H9 (cell line): ENCODE results near the gene LEFTY1. TPM values are rescaled to one million over a fixed set of nuclear protein-coding genes. Genes with fewer than 3 reads are reported as not detected.

Experiments
- DNase-seq: peaks from one replicate; pipeline ENCODE4 v3.0.0-alpha.2; 2017
- H2AFZ ChIP-seq: one replicate; pipeline ENCODE4 v1.6.1; 2013; ENCODE audit warnings: mild to moderate bottlenecking, low read length, control low read depth, moderate library complexity
- H2AK5ac ChIP-seq: 2 replicates; pipeline ENCODE4 v1.6.1; 2013; ENCODE audit warnings: low read length, control low read depth, mixed read lengths; ENCODE audit not compliant: insufficient read length
- H2BK120ac ChIP-seq: one replicate; pipeline ENCODE4 v1.6.1; 2013; ENCODE audit warnings: low read depth, mild to moderate bottlenecking, low read length, control low read depth, inconsistent platforms; ENCODE audit not compliant: poor library complexity, severe bottlenecking
- H2BK12ac ChIP-seq: 2 replicates; pipeline ENCODE4 v1.6.1; 2013; ENCODE audit warnings: low read length, control low read depth, mixed read lengths, low read depth; ENCODE audit not compliant: insufficient read length
- H2BK15ac ChIP-seq: 2 replicates; pipeline ENCODE4 v1.6.1; 2013; ENCODE audit warnings: low read depth, low read length, control low read depth
- H2BK20ac ChIP-seq: one replicate; pipeline ENCODE4 v1.6.1; 2013; ENCODE audit warnings: low read depth, mild to moderate bottlenecking, low read length, control low read depth, inconsistent platforms; ENCODE audit not compliant: poor library complexity, severe bottlenecking
- H2BK5ac ChIP-seq: 2 replicates; pipeline ENCODE4 v1.6.1; 2013; ENCODE audit warnings: low read length, control low read depth, mixed read lengths; ENCODE audit not compliant: insufficient read length
- H3K14ac ChIP-seq: 2 replicates; pipeline ENCODE4 v1.6.1; 2013; ENCODE audit warnings: low read length, control low read depth; ENCODE audit not compliant: insufficient read depth
- H3K18ac ChIP-seq: 2 replicates; pipeline ENCODE4 v1.6.1; 2013; ENCODE audit warnings: low read depth, mild to moderate bottlenecking, mixed read lengths, low read length, control low read depth; ENCODE audit not compliant: insufficient read length
- H3K23ac ChIP-seq: 2 replicates; pipeline ENCODE4 v1.6.1; 2013; ENCODE audit warnings: low read length, control low read depth, mixed read lengths, low read depth; ENCODE audit not compliant: insufficient read length
- H3K23me2 ChIP-seq: 2 replicates; pipeline ENCODE4 v1.6.1; 2013; ENCODE audit warnings: low read depth, mild to moderate bottlenecking, mixed read lengths, low read length, control low read depth; ENCODE audit not compliant: insufficient read length, poor library complexity, severe bottlenecking
- H3K27ac ChIP-seq: 2 replicates; pipeline ENCODE4 v1.5.1; 2013; ENCODE audit warnings: low read length, control low read depth, mixed read lengths, low read depth; ENCODE audit not compliant: insufficient read length
- H3K27me3 ChIP-seq: 2 replicates; pipeline ENCODE4 v1.6.1; 2013; ENCODE audit warnings: low read length, control low read depth, inconsistent platforms; ENCODE audit not compliant: insufficient read depth
- H3K4ac ChIP-seq: 2 replicates; pipeline ENCODE4 v1.6.1; 2013; ENCODE audit warnings: low read depth, mild to moderate bottlenecking, control low read depth, inconsistent platforms, low read length, moderate library complexity
- H3K4me1 ChIP-seq: 2 replicates; pipeline ENCODE4 v1.6.1; 2013; ENCODE audit warnings: low read length, control low read depth, inconsistent platforms; ENCODE audit not compliant: insufficient read depth
- H3K4me2 ChIP-seq: 2 replicates; pipeline ENCODE4 v1.6.1; 2013; ENCODE audit warnings: low read length, control low read depth, mixed read lengths; ENCODE audit not compliant: insufficient read length, insufficient read depth
- H3K56ac ChIP-seq: 2 replicates; pipeline ENCODE4 v1.6.1; 2013; ENCODE audit warnings: low read depth, mild to moderate bottlenecking, mixed read lengths, low read length, control low read depth; ENCODE audit not compliant: insufficient read length
- H3K79me1 ChIP-seq: 2 replicates; pipeline ENCODE4 v1.6.1; 2013; ENCODE audit warnings: low read depth, mild to moderate bottlenecking, moderate library complexity, low read length, control low read depth, inconsistent platforms; ENCODE audit not compliant: insufficient read depth, poor library complexity, severe bottlenecking
- H3K79me2 ChIP-seq: 2 replicates; pipeline ENCODE4 v1.6.1; 2013; ENCODE audit warnings: low read length, control low read depth, inconsistent platforms; ENCODE audit not compliant: insufficient read depth
- H3K9ac ChIP-seq: 2 replicates; pipeline ENCODE4 v1.6.1; 2013; ENCODE audit warnings: low read length, control low read depth, mixed read lengths; ENCODE audit not compliant: insufficient read length; ENCODE audit errors: extremely low read depth
- H3K9me3 ChIP-seq: one replicate; pipeline ENCODE4 v1.6.1; 2013; ENCODE audit warnings: low read depth, low read length, inconsistent platforms; ENCODE audit not compliant: control insufficient read depth
- H3T11ph ChIP-seq: one replicate; pipeline ENCODE4 v1.6.1; 2013; ENCODE audit warnings: mild to moderate bottlenecking, low read length, control low read depth, inconsistent platforms
- H4K20me1 ChIP-seq: one replicate; pipeline ENCODE4 v1.6.1; 2013; ENCODE audit not compliant: control insufficient read depth, insufficient read length, insufficient read depth
- H4K5ac ChIP-seq: 2 replicates; pipeline ENCODE4 v1.6.1; 2013; ENCODE audit warnings: low read depth, mild to moderate bottlenecking, mixed read lengths, low read length, control low read depth; ENCODE audit not compliant: insufficient read length
- H4K8ac ChIP-seq: replicated peaks from 2 replicates; pipeline ENCODE4 v1.6.1; 2013; ENCODE audit warnings: low read length, control low read depth, mixed read lengths, low read depth; ENCODE audit not compliant: insufficient read length
- H4K91ac ChIP-seq: 2 replicates; pipeline ENCODE4 v1.6.1; 2013; ENCODE audit warnings: low read depth, mild to moderate bottlenecking, moderate library complexity, mixed read lengths, low read length, control low read depth; ENCODE audit not compliant: insufficient read length
- H3K27ac Mint-ChIP-seq, 3 experiments: 2 replicates in 2 of 3; 3 replicates in 1 of 3; pipeline ENCODE4 v1.8.0; 2020 to 2021; ENCODE audit warnings: mixed read lengths in 3 of 3, mild to moderate bottlenecking in 1 of 3, moderate library complexity in 1 of 3
- H3K27me3 Mint-ChIP-seq: 2 replicates; pipeline ENCODE4 v1.8.0; 2021; ENCODE audit warnings: low read depth, mild to moderate bottlenecking, moderate library complexity, mixed read lengths
- H3K36me3 Mint-ChIP-seq, 3 experiments: 2 replicates in 2 of 3; 3 replicates in 1 of 3; pipeline ENCODE4 v1.8.0; 2020 to 2021; ENCODE audit warnings: low read depth in 3 of 3, mixed read lengths in 3 of 3; ENCODE audit not compliant: insufficient read depth in 1 of 3
- H3K4me1 Mint-ChIP-seq, 2 experiments: 2 replicates each; pipeline ENCODE4 v1.8.0; 2020; ENCODE audit warnings: mixed read lengths in 2 of 2
- H3K4me3 Mint-ChIP-seq, 2 experiments: 2 replicates in 1 of 2; 3 replicates in 1 of 2; pipeline ENCODE4 v1.8.0; 2020 to 2021; ENCODE audit warnings: mild to moderate bottlenecking in 2 of 2, mixed read lengths in 2 of 2, moderate library complexity in 1 of 2
- H3K9me3 Mint-ChIP-seq, 2 experiments: 2 replicates in 1 of 2; 3 replicates in 1 of 2; pipeline ENCODE4 v1.8.0; 2020; ENCODE audit warnings: mild to moderate bottlenecking in 2 of 2, mixed read lengths in 2 of 2, moderate library complexity in 1 of 2
- WGBS: extraction: QIAGEN DNeasy Blood & Tissue Kit; methylation state at CpG from one replicate; pipeline ENCODE4 v1.1.7; 2013; ENCODE audit warnings: missing lambda C conversion rate, low lambda C conversion rate, mixed read lengths; ENCODE audit not compliant: insufficient read length; ENCODE audit errors: extremely low coverage; 5-methylcytosine and 5-hydroxymethylcytosine counted together
- total RNA-seq: library from RNA; stranded (reverse); gene quantifications from 2 replicates; pipeline ENCODE4 v1.2.1, GENCODE V29; 2021
- TF ChIP-seq, protein P1 (sequence below): fragments of 200-600 bp; sonication (generic); conservative IDR thresholded peaks from 3 replicates; pipeline ENCODE4 v1.8.0; 2021; ENCODE audit warnings: antibody characterized with exemption, mild to moderate bottlenecking

The LEFTY1 gene
- total RNA-seq, 1 experiment from 2014 or later = 107 TPM

DNA sequence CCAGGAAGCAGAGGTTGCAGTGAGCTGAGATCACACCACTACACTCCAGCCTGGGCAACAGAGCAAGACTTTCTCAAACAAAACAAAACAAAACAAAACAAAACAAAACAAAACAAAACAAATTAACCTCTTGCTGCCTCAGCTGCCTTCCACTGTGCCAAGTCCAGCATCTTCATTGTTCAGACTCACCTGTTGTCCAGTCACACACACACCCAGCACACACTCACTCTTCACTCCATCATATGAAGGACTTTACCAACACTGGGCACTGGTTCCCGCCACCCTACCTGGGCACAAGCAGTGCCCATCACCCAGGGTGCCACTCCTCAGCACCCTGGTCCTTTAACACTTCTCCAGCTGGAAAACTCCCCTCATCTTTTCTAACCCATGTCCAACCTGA lies 20.5 kb upstream of the LEFTY1 start:
- Histone ChIP-seq H3K79me2 (no peaks in the 10 kb centered on the region), H4K20me1 (no peaks in the 10 kb centered on the region), H3K23ac (no peak overlapping the region), H3K18ac (no peak overlapping the region), H2BK12ac (no peak overlapping the region), H2BK15ac (no peak overlapping the region), H3T11ph (no peak overlapping the region), H3K9me3 (no peaks in the 10 kb centered on the region), H3K79me1 (no peaks in the 10 kb centered on the region), H3K4me1 (no peaks in the 10 kb centered on the region; the same call in 1 of the 2 replicates), H3K27ac (no peak overlapping the region), H3K23me2 (no peaks in the 10 kb centered on the region), H3K4ac (no peak overlapping the region), H2BK20ac (no peak overlapping the region), H2BK120ac (no peak overlapping the region), H2BK5ac (no peak overlapping the region), H3K4me2 (no peak overlapping the region), H3K14ac (no peak overlapping the region), H3K9ac (no peak overlapping the region), H4K91ac (no peak overlapping the region), H2AFZ (no peak overlapping the region), H4K8ac (no peak overlapping the region), H3K27me3 (no peaks in the 10 kb centered on the region), H2AK5ac (no peak overlapping the region), H4K5ac (no peak overlapping the region), H3K56ac (no peak overlapping the region)
- peaks cover 5% of the 10 kb centered on the region; the same call in 1 of the 2 replicates for H3K27me3 Mint-ChIP-seq
- no peak overlapping the region for H3K27ac Mint-ChIP-seq
- no peaks in the 10 kb centered on the region for H3K9me3 Mint-ChIP-seq
- DNase-seq = no peak
- H3K4me3 Mint-ChIP-seq = no peak overlapping the region
- TF ChIP-seq, protein P1, sequence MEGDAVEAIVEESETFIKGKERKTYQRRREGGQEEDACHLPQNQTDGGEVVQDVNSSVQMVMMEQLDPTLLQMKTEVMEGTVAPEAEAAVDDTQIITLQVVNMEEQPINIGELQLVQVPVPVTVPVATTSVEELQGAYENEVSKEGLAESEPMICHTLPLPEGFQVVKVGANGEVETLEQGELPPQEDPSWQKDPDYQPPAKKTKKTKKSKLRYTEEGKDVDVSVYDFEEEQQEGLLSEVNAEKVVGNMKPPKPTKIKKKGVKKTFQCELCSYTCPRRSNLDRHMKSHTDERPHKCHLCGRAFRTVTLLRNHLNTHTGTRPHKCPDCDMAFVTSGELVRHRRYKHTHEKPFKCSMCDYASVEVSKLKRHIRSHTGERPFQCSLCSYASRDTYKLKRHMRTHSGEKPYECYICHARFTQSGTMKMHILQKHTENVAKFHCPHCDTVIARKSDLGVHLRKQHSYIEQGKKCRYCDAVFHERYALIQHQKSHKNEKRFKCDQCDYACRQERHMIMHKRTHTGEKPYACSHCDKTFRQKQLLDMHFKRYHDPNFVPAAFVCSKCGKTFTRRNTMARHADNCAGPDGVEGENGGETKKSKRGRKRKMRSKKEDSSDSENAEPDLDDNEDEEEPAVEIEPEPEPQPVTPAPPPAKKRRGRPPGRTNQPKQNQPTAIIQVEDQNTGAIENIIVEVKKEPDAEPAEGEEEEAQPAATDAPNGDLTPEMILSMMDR = no peak
- H3K36me3 Mint-ChIP-seq = no peaks in the 10 kb centered on the region
- no CpG with 5 or more reads among the region's 1 CpG for WGBS
- H3K4me1 Mint-ChIP-seq = peaks cover 18 to 23% of the 10 kb centered on the region in 2 experiments
